Measurements from ENCODE around the gene CLHC1. TPM values are rescaled to one million over a fixed set of nuclear protein-coding genes. Genes with fewer than 3 reads are reported as not detected.

Gene CLHC1
- polyA plus RNA-seq, 3 donors = 2.4 to 5.0 TPM; not detected in 1

GRCh38 chr2:55147041-55147440, 85.1 kb downstream of the CLHC1 start:
- Histone ChIP-seq H3K9ac (ENCODE audit: insufficient read depth, low read length, poor library complexity, severe bottlenecking) (no peak overlapping the region), H4K20me1 (ENCODE audit: insufficient read depth, low read length) (no peaks in the 10 kb centered on the region), H3K4me1 (ENCODE audit: control insufficient read depth in 1 of 2, insufficient read depth in 2 of 2, low read length in 2 of 2) (peaks cover 31 to 39% of the 10 kb centered on the region in 2 donors), H2AFZ (ENCODE audit: insufficient read depth, low read depth, low read length, poor library complexity, severe bottlenecking) (no peak overlapping the region), H3K9me3 (replicated peaks in 1 of 2; ENCODE audit: control insufficient read depth in 1 of 2, insufficient read depth in 1 of 2, low read length in 2 of 2) (no peaks in the 10 kb centered on the region), H3K4me3 (replicated peaks in 1 of 3; ENCODE audit: low read depth in 2 of 3, low read length in 3 of 3) (no peak overlapping the region), H3K27me3 (ENCODE audit: control insufficient read depth in 2 of 2, insufficient read depth in 2 of 2, low read length in 2 of 2) (no peaks in the 10 kb centered on the region), H3K4me2 (replicated peaks; ENCODE audit: extremely low read depth, low read length, poor library complexity, severe bottlenecking) (no peak overlapping the region), H3K36me3 (replicated peaks in 1 of 2; ENCODE audit: control insufficient read depth in 1 of 2, insufficient read depth in 2 of 2, low read length in 2 of 2) (no peaks in the 10 kb centered on the region), H3K79me2 (ENCODE audit: insufficient read depth, low read length) (no peaks in the 10 kb centered on the region), H3K27ac (ENCODE audit: low read depth in 1 of 2, low read length in 2 of 2) (no peak overlapping the region)
- Mint-ChIP-seq H3K9me3 (peaks cover 0 to 3% (median 0%) of the 10 kb centered on the region in 7 donors), H3K27me3 (ENCODE audit: low read depth in 3 of 3) (peaks cover 0 to 2% (median 0%) of the 10 kb centered on the region in 3 donors), H3K4me3 (no peak overlapping the region), H3K36me3 (no peaks in the 10 kb centered on the region), H3K27ac (no peak overlapping the region), H3K4me1 (peaks cover 29% of the 10 kb centered on the region)
- no peak for TF ChIP-seq CTCF (IDR thresholded peaks at IDR 0.05)
- intact Hi-C loops (cut with micrococcal nuclease) = no loop called here
- DNase-seq = no peak
- WGBS (ENCODE audit: insufficient coverage) = 100% methylated on average over 3 of the region's 5 CpGs

- TF ChIP-seq CTCF (IDR thresholded peaks at IDR 0.05) = no peak
Measured at GRCh38 chr2:55146263-55146662, 85.8 kb downstream of the CLHC1 start.

More at GRCh38 chr2:55146263-55146662, 85.8 kb downstream of the CLHC1 start:
- no peaks in the 10 kb centered on the region for H3K79me2 ChIP-seq (ENCODE audit: insufficient read depth, low read length)
- Mint-ChIP-seq H3K9me3 (peaks cover 0 to 3% (median 0%) of the 10 kb centered on the region in 7 donors), H3K27ac (peak overlapping the region in 2 of 7 donors; percentile 14 to 18), H3K27me3 (ENCODE audit: low read depth in 3 of 3) (peaks cover 0 to 2% (median 0%) of the 10 kb centered on the region in 3 donors), H3K36me3 (no peaks in the 10 kb centered on the region), H3K4me1 (peaks cover 21% of the 10 kb centered on the region), H3K4me3 (no peak overlapping the region)
- H3K9me3 ChIP-seq (replicated peaks in 1 of 2; ENCODE audit: control insufficient read depth in 1 of 2, insufficient read depth in 1 of 2, low read length in 2 of 2) = no peaks in the 10 kb centered on the region
- no peak overlapping the region for H3K4me3 ChIP-seq (replicated peaks in 1 of 3; ENCODE audit: low read depth in 2 of 3, low read length in 3 of 3)
- H3K36me3 ChIP-seq (replicated peaks in 1 of 2; ENCODE audit: control insufficient read depth in 1 of 2, insufficient read depth in 2 of 2, low read length in 2 of 2) = no peaks in the 10 kb centered on the region
- no peak overlapping the region for H2AFZ ChIP-seq (ENCODE audit: insufficient read depth, low read depth, low read length, poor library complexity, severe bottlenecking)
- no CpG with 5 or more reads among the region's 2 CpGs for WGBS (ENCODE audit: insufficient coverage)
- no peak overlapping the region for H3K4me2 ChIP-seq (replicated peaks; ENCODE audit: extremely low read depth, low read length, poor library complexity, severe bottlenecking)
- H3K27me3 ChIP-seq (ENCODE audit: control insufficient read depth in 2 of 2, insufficient read depth in 2 of 2, low read length in 2 of 2) = no peaks in the 10 kb centered on the region
- intact Hi-C loops (cut with micrococcal nuclease) = no loop called here
- H4K20me1 ChIP-seq (ENCODE audit: insufficient read depth, low read length) = no peaks in the 10 kb centered on the region
- no peak overlapping the region for H3K27ac ChIP-seq (ENCODE audit: low read depth in 1 of 2, low read length in 2 of 2)
- DNase-seq = no peak
- peaks cover 23 to 32% of the 10 kb centered on the region in 2 donors for H3K4me1 ChIP-seq (ENCODE audit: control insufficient read depth in 1 of 2, insufficient read depth in 2 of 2, low read length in 2 of 2)
- H3K9ac ChIP-seq (ENCODE audit: insufficient read depth, low read length, poor library complexity, severe bottlenecking) = no peak overlapping the region
